HTR-8/SVneo (cell line): Measurements from ENCODE around the gene C2CD4C.
"Not testable (repeated sequence)": the region's sequence is repeated elsewhere in the genome, so short reads cannot be mapped to it uniquely, and the experiment has no call there.

Source experiments
- DNase-seq: peaks from one replicate; pipeline ENCODE4 v3.0.0; 2011; ENCODE audit warnings: low spot score, mixed read lengths; ENCODE audit not compliant: insufficient read length
- FAIRE-seq: peaks from 2 replicates; lab custom pipeline; 2011; peaks lifted over from hg19 to GRCh38; lab: Jason Lieb, UNC

Gene C2CD4C

GRCh38 chr19:371501-372168, 37.3 kb downstream of the C2CD4C start:
- DNase-seq: no peak
- FAIRE-seq: peak; percentile 4

- FAIRE-seq (no peak), DNase-seq (no peak)
These were observed 38.2 kb downstream of the C2CD4C start for GRCh38 chr19:370641-371330.

- no peak for FAIRE-seq
- DNase-seq: no peak
These were observed 39.1 kb downstream of the C2CD4C start for GRCh38 chr19:369876-370275.

GRCh38 chr19:369256-369655, 39.7 kb downstream of the C2CD4C start:
- no peak for DNase-seq

GRCh38 chr19:368630-369024, 40.3 kb downstream of the C2CD4C start:
- FAIRE-seq: no peak
- no peak for DNase-seq

More at GRCh38 chr19:369256-369655, 39.7 kb downstream of the C2CD4C start:
- FAIRE-seq: no peak

GRCh38 chr19:367963-368629, 40.9 kb downstream of the C2CD4C start:
- no peak for FAIRE-seq
- no peak for DNase-seq

GRCh38 chr19:367561-367960, 41.4 kb downstream of the C2CD4C start:
- FAIRE-seq (no peak), DNase-seq (no peak)

- DNase-seq: no peak
- FAIRE-seq: no peak
These were observed 42.0 kb downstream of the C2CD4C start for GRCh38 chr19:366951-367350.

- DNase-seq (no peak), FAIRE-seq (no peak)
These were observed 42.7 kb downstream of the C2CD4C start for GRCh38 chr19:366205-366783.

- DNase-seq (no peak), FAIRE-seq (no peak)
These were observed 44.3 kb downstream of the C2CD4C start for GRCh38 chr19:364496-365287.

- DNase-seq (no peak), FAIRE-seq (no peak)
These were observed 46.3 kb downstream of the C2CD4C start for GRCh38 chr19:362683-363082.

- no peak for FAIRE-seq
- no peak for DNase-seq
These were observed 46.8 kb downstream of the C2CD4C start for GRCh38 chr19:362154-362553.

- no peak for DNase-seq
- no peak for FAIRE-seq
These were observed 49.4 kb downstream of the C2CD4C start for GRCh38 chr19:359653-359925.

- DNase-seq, FAIRE-seq: not testable (repeated sequence)
These were observed 53.4 kb downstream of the C2CD4C start for GRCh38 chr19:355536-355935.
